ENCODE results near the gene MANSC1.
"Not testable (repeated sequence)": the region's sequence is repeated elsewhere in the genome, so short reads cannot be mapped to it uniquely, and the experiment has no call there.

The MANSC1 gene

DNA sequence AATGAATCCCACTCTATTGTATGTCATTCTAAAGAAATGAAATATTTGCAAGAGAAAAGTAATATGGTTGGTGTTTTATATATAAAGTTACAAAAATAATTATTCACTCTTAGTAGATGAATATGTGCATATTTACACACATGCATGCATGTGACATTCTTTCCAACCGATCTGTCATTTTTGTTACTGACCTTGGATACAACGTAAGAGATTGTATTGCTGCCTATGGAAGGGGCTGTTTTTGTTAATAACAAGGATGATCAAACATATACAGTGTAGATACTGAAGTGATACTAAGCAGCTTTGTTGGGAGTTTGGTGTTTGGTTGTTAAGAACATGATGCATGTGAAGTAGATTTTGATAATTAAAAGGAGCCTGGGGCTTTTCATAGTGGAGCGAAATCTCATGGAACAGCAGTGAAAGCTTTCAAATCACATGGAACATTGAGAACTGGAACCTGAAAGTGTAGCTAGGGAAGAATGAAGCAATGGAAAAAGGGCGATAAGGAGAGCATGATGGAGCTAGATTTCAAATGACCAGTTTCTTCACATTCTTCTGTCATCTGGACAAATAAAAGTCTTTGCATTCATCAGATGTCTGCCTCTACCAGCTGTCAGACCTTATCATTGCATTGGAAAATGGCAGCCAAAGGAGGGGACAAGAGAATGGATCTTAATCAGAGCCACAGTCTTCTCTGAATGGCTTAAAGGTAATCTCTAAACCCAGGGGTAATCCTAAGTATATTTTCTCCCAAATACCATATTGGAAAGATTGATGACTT is 16.8 kb upstream of the MANSC1 start:
- in situ Hi-C loops (cut with MboI; ENCODE audit: low sequenced_read_pairs): no loop called here

DNA sequence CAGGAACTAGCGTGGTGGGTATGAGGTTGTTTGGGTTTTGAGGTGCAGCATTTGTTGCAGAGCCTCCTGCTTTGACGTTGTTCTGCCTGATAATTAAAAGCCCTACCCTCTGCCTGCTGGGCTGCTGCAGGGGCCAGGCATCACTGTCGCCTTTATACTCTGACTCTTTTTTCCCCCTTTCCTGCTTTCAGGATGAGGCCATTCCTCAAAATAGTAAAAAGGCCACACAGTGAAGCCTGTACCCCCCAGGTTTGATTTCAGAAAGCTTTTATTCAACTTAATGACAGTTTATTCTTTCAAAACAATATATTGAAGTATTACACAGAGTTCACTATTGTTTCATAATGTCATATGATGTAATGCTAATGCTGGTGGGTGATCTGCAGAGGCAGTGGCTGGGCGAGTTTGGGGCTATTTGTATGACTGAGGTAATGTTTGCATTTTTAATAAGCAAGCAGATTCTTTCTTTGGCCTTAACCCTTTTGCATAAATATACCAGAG is 15.9 kb upstream of the MANSC1 start:
- in situ Hi-C loops (cut with MboI; ENCODE audit: low sequenced_read_pairs): no loop called here

- in situ Hi-C loops (cut with MboI; ENCODE audit: low sequenced_read_pairs): no loop called here
These were observed 15.4 kb upstream of the MANSC1 start for GRCh38 chr12:12365446-12365802.

DNA sequence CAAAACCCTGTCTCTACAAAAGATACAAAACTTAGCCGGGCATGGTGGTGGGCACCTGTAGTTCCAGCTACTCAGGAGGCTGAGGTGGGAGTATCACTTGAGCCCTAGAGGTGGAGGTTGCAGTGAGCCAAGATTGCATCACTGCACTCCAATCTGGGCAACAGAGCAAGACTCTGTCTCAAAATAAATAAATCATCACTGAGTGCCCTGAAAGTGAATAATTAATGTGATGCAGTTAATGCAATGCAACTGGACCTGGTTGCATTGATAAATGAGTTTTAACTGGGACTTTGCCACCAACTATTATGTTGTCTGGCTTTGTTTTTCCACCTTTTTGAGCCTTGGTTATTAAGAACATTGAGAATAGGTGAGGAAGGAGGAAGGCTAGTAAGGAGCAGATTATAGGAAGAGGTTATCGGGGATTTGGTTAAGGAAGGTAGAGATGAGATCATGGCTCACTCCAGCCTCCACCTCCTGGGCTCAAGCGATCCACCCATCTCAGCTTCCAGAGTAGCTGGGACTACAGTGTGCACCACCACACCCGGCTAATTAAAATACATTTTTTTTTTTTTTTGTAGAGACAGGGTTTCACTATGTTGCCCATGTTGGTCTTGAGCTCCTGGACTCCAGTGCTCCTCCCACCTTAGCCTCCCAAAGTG is 14.9 kb upstream of the MANSC1 start:
- in situ Hi-C loops (cut with MboI; ENCODE audit: low sequenced_read_pairs): no loop called here

DNA sequence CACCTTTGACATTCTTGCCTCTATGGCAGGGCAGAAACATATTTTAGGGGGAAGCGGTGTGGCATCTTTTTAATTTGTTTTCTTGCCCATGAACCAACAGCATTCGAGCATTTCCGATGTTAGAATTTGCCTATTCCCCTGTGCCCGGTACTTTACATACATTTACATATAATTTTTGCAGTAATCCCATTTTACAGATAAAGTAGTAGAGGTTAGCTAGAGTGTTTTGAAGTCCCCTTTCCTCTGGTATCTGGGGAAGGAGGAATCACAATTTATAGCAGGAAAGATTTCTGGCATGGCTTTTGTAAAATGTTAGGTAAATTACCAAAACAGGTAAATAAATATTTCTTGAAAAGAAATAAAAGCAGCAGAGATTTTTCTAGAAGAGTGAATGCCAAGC is 8.5 kb upstream of the MANSC1 start:
- in situ Hi-C loops (cut with MboI; ENCODE audit: low sequenced_read_pairs): no loop called here

DNA sequence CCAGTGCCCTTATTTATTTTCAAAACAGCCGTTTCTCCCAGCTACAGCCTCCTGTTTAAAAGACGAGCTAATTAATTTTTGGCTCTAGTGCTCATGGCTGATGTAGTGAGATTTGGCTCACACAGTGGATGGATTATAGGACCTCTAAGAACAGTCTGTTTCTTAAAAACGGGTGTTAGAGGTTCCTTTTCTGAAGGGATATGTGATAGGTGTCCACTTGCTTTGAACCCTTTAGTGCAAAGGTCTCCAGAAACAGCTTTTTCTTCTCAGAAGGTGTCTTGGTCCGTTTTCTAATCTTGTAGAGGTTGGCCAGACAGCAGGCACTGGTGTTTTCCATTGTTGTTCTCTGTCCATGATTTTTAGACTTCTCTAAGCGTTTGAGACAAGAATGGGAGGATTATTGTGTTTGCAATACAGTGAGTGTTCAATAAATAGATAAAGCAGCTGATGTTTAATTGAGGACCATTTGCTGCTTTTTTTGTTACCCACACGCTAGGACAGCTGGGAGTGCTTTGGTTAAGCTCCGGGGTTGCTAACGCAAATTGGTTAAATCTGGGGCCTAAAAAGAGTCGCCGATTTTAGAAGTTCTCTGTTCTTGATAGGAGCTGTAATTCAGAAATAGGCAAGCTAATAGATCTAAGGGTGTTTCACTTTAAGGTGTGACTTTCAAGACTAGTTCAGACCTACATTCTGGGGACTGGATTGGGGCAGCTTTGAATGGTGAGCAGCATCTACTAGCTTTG is 7.8 kb upstream of the MANSC1 start:
- in situ Hi-C loops (cut with MboI; ENCODE audit: low sequenced_read_pairs): no loop called here

- in situ Hi-C loops (cut with MboI; ENCODE audit: low sequenced_read_pairs): no loop called here
These were observed 7.1 kb upstream of the MANSC1 start, which contains the start of gene BORCS5 for GRCh38 chr12:12356896-12357718. Gene BORCS5, plus strand, starts transcription at chr12:12357078. Its CDS starts 374 bp downstream, at chr12:12357452.

GRCh38 chr12:12356467-12356895 is 6.4 kb upstream of the MANSC1 start:
- in situ Hi-C loops (cut with MboI; ENCODE audit: low sequenced_read_pairs): no loop called here

DNA sequence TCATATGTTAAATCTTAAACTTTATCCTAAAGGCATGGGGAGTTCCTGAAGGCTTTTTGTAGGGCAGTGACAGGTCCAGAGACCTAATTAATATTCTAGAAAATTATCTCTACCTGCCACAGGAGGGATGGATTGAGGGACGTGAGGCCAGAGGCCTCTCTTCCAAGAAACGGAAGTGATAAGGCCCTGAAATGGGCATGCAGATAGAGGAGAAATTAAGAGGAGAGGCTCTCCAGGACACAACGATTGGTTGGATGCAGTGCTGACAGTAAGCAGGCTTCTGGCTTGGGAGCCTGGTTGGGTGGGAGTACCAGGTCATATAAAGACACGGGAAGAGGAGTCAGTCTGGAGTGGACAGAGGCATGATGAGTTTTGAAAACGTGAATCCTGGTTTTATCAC is 3.8 kb upstream of the MANSC1 start:
- in situ Hi-C loops (cut with MboI; ENCODE audit: low sequenced_read_pairs): no loop called here

DNA sequence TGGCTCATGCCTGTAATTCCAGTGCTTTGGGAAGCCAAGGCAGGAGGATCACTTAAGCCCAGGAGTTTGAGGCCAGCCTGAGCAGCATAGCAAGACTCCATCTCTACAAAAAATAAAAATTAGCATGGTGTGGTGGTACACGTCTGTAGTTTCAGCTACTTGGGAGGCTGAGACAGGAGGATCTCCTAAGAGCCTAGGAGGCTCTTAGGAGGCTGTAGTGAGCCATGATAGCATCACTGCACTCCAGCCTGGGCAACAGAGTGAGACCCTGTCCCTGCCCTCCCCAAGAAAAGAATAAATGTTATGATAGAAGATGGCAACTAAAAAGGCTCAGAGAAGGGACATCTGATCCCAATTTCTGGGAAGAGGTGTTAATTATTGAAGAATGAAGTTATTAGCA is 3.2 kb upstream of the MANSC1 start:
- in situ Hi-C loops (cut with MboI; ENCODE audit: low sequenced_read_pairs): no loop called here

DNA sequence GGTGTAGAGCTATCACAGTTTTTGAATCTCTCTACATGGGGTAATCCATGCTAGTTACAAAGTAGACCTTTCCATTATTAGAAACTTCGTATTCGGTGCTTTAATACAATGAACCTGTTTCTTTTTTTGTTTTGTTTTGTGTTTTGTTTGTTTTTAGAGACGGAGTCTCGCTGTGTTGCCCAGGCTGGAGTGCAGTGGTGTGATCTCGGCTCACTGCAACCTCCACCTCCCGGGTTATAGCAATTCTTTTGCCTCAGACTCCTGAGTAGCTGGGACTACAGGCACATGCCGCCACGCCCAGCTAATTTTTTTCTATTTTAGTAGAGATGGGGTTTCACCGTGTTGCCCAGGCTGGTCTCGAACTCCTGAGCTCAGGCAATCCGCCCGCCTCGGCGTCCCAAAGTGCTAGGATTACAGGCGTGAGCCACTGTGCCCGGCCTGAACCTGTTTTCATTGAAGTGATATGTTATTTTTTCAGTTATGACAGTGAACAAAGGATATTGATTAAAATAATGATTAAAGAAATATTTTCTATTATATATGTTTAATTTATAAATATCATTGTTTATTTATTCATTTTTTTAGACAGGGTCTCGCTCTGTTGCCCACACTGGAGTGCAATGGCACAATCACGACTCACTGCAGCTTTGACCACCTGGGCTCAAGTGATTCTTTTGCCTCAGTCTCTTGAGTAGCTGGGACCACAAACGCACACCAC is 1.6 kb upstream of the MANSC1 start:
- in situ Hi-C loops (cut with MboI; ENCODE audit: low sequenced_read_pairs): not testable (repeated sequence)

DNA sequence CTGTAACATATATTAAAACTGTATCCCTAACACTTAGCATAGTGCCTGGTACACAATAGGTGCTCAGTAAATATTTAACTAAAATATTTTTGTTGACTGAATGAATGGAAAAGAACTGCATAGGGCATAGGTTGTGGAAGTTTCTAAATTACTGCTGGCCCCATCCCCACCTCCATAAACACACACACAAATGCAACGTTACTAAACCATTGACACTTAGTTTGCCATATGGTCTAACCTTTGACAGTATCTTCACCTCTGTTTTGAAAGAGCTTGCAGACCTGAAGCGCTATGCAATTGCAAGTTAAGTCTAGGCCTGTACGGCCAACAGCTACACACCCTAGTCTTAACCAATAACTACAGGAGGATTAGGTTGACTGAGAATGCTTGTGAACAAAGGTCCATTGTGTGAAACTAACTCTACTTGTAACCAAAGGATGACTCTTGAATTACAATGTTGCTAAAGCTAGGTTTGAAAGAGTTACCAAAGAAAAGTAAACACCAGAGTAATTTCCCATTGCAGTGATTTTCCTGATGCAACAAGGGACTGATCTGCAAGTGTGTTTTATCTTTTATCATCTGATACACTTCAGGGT is 924 bp upstream of the MANSC1 start:
- in situ Hi-C loops (cut with MboI; ENCODE audit: low sequenced_read_pairs): no loop called here

GRCh38 chr12:12338527-12339168 is 11.4 kb downstream of the MANSC1 start:
- in situ Hi-C loops (cut with MboI; ENCODE audit: low sequenced_read_pairs): no loop called here

DNA sequence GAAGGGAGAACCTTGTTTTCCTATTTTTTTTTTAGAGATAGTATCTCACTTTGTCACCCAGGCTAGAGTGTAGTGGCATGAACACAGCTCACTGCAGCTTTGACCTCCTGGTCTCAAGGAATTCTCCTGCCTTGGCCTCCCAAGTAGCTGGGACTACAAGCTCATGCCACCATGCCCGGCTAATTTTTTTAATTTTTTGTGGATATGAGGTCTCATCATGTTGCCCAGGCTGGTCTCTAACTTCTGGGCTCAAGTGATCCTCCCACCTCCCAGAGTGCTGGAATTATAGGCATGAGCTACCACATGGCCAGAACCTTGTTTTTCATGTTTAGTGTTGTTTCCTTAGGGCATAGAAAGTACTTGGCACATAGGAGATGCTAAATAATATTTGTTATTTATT is 13.5 kb downstream of the MANSC1 start:
- in situ Hi-C loops (cut with MboI; ENCODE audit: low sequenced_read_pairs): no loop called here

GRCh38 chr12:12336049-12336411 is 14.0 kb downstream of the MANSC1 start:
- in situ Hi-C loops (cut with MboI; ENCODE audit: low sequenced_read_pairs): no loop called here

DNA sequence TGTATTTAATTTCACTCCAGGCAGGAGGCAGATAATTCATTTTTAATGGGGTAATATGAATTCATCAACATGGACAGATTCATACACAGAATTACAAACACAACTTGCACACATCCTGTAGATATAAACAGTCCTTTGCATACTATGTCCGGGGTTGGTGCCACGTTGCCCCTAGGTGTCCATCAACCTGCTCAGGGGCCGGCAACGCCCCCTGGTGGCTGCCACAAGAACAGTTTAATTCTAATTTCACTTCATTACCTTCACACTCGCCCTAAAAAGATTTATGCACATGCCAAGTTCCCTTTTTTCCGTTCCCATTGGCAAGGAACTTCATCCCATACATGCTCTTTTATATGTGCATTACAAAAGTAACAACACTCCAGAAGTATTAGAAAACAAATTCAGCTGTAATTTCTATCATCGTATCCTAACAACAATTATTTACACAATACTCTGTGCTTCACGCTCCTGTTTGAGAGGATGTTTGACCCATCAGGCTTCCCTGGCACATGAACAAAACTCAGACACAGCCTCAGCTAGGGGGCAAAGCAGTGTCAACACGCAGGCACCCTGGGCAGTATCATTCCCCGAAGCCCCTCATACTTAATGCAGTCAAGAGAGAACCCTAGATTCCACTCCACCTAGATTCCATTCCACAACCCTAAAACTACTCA is 15.5 kb downstream of the MANSC1 start:
- in situ Hi-C loops (cut with MboI; ENCODE audit: low sequenced_read_pairs): no loop called here

- in situ Hi-C loops (cut with MboI; ENCODE audit: low sequenced_read_pairs): no loop called here
These were observed 16.4 kb downstream of the MANSC1 start for GRCh38 chr12:12333407-12334366.

DNA sequence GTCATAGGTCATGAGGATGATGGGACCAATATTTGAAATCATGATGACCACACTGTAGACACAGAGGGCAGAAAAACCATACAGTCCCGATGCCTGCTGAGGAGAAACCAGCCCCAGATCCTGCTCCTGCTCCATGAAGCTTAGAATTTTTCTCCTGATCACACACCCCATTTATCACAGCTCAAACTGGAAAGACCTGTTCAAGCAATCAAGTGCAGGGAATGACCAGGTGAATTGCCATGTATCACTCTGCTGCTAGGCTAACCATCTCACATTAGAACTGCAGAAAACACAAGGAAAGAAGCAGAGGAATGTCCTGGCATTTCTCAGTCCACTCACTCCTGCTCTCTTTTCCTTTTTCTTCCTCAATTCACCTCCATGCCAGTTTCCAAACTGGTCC is 18.1 kb downstream of the MANSC1 start:
- in situ Hi-C loops (cut with MboI; ENCODE audit: low sequenced_read_pairs): no loop called here
